Endometrial microvascular endothelial cells (primary cell): ENCODE measurements around the gene TMEM201. TPM values are rescaled to one million over a fixed set of nuclear protein-coding genes. Genes with fewer than 3 reads are reported as not detected.
"Not testable (repeated sequence)": the region's sequence is repeated elsewhere in the genome, so short reads cannot be mapped to it uniquely, and the experiment has no call there.

Experiments
- in situ Hi-C: cut with HindIII; loops from 2 replicates; pipeline ENCODE4 v1.10.0; 2017; ENCODE audit warnings: low sequenced_read_pairs, low pct_unique_long_range_greater_than_20kb; ENCODE audit errors: inconsistent ontology term
- total RNA-seq: library from RNA; depleted of rRNA; stranded (reverse); fragments of >200 nt; gene quantifications from one replicate; pipeline ENCODE4 v1.2.3, GENCODE V29; 2015; ENCODE audit errors: inconsistent ontology term

The TMEM201 gene, protein sequence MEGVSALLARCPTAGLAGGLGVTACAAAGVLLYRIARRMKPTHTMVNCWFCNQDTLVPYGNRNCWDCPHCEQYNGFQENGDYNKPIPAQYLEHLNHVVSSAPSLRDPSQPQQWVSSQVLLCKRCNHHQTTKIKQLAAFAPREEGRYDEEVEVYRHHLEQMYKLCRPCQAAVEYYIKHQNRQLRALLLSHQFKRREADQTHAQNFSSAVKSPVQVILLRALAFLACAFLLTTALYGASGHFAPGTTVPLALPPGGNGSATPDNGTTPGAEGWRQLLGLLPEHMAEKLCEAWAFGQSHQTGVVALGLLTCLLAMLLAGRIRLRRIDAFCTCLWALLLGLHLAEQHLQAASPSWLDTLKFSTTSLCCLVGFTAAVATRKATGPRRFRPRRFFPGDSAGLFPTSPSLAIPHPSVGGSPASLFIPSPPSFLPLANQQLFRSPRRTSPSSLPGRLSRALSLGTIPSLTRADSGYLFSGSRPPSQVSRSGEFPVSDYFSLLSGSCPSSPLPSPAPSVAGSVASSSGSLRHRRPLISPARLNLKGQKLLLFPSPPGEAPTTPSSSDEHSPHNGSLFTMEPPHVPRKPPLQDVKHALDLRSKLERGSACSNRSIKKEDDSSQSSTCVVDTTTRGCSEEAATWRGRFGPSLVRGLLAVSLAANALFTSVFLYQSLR
- 19.0 TPM for total RNA-seq

GRCh38 chr1:9588551-9589143 lies at the start of gene TMEM201:
TMEM201 (plus strand) TSS chr1:9588911; CDS start chr1:9588931, 20 bp downstream.
- in situ Hi-C loops = no loop called here

DNA sequence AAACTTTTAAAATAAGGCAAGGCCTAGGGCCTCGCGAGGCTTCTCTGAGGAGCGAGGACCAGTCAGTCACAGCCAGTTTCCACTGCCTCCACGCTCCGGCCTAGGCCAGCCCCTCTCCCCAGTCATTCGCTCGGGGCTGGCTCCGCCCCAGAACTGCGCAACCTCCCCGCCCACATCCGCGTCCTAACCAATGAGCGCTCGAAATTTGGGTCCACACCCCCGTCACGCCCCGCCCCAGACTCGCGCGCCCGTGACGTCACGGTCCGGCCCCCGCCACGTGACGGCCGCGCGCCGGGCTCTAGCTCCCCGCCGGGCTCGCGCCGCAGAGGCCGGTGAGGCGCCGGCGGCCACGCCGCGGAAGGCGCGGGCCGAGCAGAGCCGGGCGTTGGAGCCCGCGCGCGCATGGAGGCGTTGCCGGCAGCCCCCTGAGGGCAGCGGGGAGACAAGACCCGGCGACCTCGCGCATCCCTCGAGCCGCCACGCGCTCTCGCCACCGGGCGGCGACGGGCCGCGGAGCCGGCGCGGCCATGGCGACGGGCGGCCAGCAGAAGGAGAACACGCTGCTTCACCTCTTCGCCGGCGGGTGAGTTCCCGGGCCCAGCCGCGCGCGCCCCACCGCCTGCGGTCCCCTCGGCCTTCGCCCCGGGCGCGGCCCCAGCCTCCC lies 49.4 kb upstream of the TMEM201 start, which contains the start of gene SLC25A33:
TSS of gene SLC25A33 (plus strand) at position 301 of the 664 bp plus-strand sequence. CDS start at position 528, 227 bp downstream.
- in situ Hi-C loops = no loop called here

DNA sequence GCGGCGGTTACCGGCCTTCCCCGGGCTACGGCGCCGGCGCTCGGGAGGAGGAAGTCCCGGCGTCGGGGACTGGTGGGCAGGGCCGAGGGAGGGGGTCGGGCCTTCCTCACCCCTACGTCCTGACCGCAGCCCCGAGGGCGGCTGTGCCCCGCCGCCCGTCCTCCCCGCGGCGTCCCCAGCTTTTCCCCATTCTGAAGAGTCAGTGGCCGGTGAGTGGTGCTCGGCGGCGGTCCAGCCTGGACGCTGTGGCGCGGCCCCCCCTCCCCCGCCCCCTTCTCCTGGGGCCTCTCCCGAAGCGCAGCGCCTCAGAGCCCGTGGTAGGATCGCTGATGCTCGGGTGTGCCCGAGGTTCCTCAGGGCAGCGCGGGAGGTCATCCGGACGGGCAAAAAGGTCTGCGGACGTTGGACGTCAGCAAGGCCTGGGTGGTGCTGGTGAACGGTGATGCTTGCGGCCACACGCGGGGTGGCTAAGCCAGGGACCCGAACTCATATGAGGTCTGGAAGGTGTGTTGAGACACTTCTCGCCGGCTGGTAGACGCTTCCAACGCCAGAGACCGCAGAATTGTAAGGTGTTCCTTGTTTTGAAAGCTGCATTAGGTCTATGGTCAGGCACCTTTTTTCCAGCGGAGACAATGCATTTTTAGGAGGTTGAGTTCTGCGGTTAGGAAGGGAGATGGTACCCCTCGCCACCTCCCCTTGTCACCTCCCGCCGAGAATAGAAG lies 48.7 kb upstream of the TMEM201 start:
- in situ Hi-C loops = no loop called here

GRCh38 chr1:9542430-9542829 lies 46.3 kb upstream of the TMEM201 start:
- in situ Hi-C loops = no loop called here

GRCh38 chr1:9544926-9545325 lies 43.8 kb upstream of the TMEM201 start:
- in situ Hi-C loops = no loop called here

GRCh38 chr1:9549955-9550546 lies 38.7 kb upstream of the TMEM201 start:
- in situ Hi-C loops = no loop called here

DNA sequence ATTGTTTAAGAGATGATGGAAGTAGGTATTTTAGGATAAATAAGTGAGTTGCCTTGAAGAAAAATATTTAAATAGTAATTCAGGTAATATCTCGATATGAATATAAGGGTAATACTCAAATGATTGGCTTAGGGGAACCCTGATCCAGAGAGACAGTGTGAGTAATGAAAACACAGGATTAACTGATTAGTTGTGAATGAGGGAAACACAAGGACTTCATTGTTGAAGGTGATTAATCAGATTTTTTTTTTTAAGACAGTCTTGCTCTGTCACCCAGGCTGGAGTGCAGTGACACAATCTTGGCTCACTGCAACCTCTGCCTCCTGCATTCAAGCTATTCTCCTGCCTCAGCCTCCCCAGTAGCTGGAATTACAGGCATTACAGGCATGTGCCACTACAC lies 36.7 kb upstream of the TMEM201 start:
- in situ Hi-C loops = no loop called here

GRCh38 chr1:9553736-9554144 lies 35.0 kb upstream of the TMEM201 start:
- in situ Hi-C loops = no loop called here

DNA sequence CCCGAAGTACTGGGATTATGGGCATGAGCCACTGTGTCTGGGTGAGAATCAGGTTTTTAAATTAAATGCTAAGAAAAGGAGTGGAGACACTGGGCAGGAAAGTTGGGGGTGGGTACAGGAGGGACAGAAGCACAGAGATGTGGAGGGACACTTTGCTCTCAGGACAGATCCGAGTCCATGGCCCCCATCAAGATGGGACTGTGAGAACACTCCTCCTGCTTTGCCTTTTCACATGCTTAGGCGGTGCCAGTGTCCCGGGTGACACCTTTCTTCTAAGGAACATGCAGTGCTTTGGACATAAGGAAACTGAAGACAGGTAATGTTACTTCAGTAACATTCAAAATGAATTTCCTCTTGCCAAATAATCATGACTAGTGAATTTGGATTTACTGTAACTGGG lies 32.8 kb upstream of the TMEM201 start:
- in situ Hi-C loops = no loop called here

GRCh38 chr1:9557624-9558023 lies 31.1 kb upstream of the TMEM201 start:
- in situ Hi-C loops = no loop called here

DNA sequence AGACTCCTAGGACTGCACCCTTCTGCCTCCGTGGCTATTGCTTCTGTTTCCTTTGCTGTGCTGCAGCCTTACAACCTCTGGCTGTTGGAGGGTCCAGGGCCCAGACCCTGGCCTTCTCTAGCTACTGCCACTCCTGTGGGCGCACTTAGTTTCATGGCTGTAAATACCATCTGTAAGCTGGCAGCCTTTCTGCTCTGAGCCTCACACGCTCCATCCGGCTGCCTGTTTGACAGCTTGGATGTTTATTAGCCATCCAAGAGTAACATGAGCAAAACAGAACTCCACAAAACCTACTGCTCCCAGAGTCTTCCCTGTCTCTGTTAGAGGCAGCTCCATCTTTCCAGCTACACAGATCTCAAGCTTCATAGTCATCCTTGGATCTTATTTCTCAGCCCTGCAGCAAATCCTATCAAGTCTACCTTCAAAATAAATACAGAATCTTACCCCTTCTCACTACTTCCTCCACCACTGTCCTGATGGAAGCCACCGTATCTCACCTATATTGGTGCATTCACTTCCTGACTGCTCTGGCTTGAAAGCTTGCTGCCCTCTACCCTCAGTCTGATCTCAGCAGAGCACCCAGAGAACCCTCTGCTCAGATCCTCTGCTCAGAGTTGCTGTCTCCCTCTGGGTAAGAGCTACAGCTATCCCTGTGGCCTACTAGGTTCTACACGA lies 30.3 kb upstream of the TMEM201 start:
- in situ Hi-C loops = no loop called here

- in situ Hi-C loops = no loop called here
Measured at GRCh38 chr1:9558946-9559545, 29.7 kb upstream of the TMEM201 start.

GRCh38 chr1:9559673-9560072 lies 29.0 kb upstream of the TMEM201 start:
- in situ Hi-C loops = no loop called here

DNA sequence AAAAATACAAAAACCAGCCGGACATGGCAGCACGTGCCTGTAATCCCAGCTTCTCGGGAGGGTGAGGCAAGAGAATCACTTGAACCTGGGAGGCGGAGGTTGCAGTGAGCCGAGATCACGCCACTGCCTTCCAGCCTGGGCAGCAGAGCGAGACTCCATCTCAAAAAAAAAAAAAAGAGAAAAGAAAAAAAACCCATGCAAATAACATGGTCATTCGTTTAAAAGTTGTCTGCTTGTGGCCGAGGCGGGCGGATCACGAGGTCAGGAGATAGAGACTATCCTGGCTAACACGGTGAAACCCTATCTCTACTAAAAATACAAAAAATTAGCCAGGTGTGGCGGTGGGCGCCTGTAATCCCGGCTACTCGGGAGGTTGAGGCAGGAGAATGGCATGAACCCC lies 28.6 kb upstream of the TMEM201 start:
- in situ Hi-C loops = not testable (repeated sequence)

- in situ Hi-C loops = no loop called here
Measured at GRCh38 chr1:9561429-9561828, 27.3 kb upstream of the TMEM201 start.

DNA sequence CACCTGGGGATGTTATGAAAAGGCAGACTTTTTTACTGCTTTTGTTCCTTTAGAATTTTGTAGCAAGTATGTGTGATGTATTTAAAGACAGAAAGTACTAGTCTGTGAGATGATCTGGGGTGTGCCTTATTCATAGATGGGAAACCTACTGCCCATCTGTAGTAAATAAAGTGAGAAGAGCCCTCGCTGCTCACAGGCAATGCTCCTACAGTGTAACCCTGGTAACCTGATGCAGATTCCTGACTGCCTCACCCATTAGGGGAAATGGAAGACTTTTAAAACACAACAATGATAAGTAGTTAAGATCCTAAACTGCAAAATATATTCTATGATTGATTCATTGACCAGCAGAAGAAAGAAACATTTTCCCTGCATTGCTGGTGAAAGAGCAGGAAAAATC lies 19.4 kb upstream of the TMEM201 start:
- in situ Hi-C loops = no loop called here

DNA sequence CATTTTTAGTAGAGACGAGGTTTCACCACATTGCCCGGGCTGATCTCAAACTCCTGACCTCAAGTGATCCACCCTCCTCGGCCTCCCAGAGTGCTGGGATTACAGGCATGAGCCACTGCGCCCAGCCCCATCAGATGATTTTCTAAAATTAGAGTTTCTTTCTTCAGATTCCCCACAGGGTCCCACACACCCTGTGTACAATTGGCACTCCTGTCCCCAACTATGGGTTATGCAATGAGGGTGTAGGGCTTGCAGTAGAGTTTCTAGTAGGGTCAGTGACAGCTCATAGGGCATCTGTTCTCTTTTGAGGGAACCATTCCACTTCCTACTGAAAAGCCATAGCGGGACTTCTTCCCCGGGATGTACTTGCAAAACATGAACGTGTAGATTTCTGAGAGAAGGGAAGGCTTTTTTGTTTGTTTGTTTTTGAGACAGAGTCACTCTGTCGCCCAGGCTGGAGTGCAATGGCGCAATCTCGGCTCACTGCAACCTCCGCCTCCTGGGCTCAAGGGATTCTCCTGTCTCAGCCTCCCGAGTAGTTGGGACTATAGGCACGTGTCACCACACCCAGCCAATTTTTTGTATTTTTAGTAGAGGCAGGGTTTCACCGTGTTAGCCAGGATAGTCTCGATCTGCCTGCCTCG lies 17.7 kb upstream of the TMEM201 start:
- in situ Hi-C loops = not testable (repeated sequence)
